Hypothalamus (tissue), 51 donors: Measurements from ENCODE around the gene LCAT.
"Not testable (repeated sequence)": the region's sequence is repeated elsewhere in the genome, so short reads cannot be mapped to it uniquely, and the experiment has no call there.

Source experiments
- DNase-seq, 51 donors: peaks; one replicate each; lab custom pipeline; 2025; lab: John Stamatoyannopoulos, UW

The LCAT gene

DNA sequence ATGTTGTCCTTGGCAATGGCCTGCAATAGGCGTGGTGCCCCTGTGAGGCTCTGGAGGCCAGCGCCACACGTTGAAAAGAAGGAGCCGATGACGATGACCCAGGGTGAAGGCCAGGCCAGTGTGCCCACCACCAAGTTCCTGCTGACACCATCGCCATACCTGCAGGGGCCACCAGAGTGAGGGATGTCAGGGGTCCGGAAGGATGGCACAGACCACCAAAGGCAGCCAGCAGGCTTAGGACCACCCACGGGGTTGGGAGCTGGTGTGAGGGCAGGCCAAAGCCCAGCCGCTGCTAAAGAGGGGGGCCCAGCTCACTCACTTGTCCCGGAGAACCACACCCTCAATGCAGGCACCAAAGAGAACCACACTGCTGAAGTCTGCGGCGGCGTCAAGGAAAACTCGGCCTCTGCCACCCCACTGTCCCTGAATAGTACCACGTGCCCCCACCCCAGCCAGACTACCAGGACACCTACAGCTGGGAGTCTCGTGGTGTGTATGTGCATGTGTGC is 6.5 kb upstream of the LCAT start:
- no peak for DNase-seq

GRCh38 chr16:67949645-67950044 is 5.7 kb upstream of the LCAT start:
- DNase-seq, result no peak

GRCh38 chr16:67948015-67948414 is 4.1 kb upstream of the LCAT start:
- no peak for DNase-seq

GRCh38 chr16:67946966-67947558 is 3.1 kb upstream of the LCAT start:
- DNase-seq, result no peak

DNA sequence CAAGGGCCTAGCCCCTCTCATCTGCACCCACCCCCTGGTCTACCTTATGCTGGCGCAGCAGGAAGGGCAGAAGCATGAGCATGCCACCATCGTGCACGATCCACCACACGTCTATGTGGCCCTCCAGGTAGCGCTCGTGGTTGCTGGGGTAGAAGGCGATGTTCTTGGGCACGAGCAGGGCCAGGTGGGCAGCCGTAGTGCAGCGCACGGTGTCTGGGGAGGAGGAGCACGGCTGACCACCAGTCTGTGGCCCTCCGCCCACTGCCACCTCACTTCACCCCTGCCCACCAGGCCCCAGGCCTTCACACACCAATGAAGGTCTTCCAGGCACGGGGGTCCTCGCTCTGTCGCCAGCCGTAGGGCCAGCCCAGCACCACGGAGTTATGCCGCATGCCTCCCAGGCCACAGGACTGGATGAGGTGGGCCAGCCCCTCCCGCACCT is 2.2 kb upstream of the LCAT start:
- no peak for DNase-seq

DNA sequence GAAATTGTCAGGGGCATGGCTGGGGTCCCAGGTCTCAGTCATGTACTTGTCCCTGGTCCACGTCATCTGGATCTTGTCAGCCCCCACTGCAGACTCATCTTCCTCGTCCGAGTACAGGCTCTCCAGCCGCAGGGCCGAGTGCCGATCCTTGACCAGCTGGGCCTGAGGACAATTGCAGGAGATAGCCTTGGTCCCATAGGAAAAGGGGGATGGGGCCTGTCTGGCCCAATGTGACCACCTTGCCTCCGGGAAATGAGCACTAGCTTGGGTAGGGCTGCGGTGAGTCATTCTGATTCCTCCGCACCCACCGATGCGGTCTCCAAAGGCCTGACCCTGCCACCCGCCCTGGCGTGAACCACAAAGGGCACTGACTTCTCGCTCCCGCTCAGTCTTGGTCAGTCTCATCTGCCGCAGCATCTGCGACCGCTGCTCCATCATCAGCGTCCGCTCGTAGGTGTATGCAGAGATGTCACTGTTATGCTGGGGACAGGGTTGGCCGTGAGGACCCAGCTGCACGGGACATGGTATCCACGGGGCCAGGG is 1.5 kb upstream of the LCAT start:
- DNase-seq, result no peak

DNA sequence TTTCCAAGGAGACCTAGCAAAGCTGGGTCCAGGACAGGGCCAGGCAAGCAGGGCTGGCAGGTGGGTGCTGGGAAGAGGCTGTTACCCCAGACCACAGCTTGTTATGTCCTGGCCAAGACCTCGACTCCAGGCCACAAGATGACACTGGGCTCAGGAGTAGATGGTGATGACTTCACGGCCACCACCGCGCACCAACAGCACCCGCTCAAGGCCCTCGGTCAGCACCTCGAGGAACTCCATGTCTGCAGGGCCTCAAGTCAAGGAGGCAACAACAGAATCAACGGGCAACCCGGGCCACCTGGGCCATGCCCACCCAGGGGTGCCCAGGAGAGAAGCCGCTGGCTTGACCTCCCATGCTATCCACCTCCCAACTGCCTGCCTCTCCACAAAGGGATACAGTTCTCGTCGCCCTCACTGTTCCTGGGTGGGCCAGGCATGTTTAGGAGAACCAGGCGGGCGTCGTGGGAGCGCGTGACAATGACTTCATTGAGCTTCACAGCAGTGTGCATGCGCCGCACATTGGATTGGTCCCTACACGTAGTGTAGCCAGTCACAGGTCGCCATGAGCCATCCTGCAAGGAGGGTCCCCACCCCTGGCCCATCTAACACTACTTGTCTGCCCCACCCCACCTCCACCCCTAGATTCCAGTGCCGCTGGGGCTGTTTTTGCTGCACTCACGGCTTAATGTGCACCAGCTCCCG is 921 bp upstream of the LCAT start:
- DNase-seq, result peak in 1 of 51 donors; percentile 47

GRCh38 chr16:67943256-67943618 is 683 bp downstream of the LCAT start:
- DNase-seq, result no peak

DNA sequence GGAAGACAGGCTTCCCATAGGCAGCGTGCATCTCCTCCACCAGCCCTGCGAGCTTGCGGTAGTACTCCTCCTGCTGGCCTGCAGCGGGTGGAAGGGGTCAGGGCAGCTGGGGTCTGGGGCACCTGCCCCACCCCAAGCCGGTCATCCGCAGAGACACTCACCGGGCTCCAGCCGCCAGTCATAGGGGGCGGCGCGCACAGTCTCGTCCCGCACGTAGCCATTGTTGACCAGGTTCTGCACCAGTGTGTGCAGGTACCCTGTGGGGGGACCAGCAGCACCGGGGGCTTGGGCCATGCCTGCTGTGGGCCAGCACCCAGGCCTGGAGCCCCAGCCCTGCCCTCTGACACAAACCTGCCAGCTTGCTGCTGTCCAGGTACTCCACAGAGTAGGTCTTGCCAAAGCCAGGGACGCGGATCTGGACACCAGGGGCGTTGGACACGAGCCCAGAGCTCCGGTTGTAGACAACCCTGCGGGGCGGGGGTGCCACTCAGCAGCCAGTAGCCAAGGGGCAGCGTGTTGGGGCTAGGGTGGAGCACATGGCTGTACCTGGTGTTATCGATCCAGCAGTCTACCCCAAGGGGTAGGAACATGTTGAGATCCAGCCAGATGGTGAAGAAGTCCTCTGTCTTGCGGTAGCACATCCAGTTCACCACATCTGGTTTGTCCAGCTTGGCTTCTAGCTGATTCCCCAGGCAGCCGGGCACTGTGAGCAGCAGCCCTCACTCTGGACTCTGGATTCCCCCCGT is 1.2 kb downstream of the LCAT start:
- DNase-seq, result no peak

DNA sequence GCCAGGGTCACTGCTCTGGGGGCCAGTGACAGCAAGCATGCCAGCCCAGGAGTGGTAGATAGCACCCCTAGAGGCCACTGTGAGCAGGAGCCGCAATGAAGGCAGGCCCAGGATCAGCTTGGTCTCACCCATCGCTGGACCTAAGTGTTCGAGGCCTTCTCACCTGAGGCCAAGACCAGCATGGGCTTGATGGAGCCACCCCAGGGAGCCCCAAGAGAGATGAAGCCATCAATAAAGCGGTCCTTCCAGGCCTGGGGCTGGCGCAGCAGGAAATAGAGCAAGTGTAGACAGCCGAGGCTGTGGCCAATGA is 1.8 kb downstream of the LCAT start:
- DNase-seq, result peak in 11 of 51 donors; percentile 14 to 39 (median 32)

DNA sequence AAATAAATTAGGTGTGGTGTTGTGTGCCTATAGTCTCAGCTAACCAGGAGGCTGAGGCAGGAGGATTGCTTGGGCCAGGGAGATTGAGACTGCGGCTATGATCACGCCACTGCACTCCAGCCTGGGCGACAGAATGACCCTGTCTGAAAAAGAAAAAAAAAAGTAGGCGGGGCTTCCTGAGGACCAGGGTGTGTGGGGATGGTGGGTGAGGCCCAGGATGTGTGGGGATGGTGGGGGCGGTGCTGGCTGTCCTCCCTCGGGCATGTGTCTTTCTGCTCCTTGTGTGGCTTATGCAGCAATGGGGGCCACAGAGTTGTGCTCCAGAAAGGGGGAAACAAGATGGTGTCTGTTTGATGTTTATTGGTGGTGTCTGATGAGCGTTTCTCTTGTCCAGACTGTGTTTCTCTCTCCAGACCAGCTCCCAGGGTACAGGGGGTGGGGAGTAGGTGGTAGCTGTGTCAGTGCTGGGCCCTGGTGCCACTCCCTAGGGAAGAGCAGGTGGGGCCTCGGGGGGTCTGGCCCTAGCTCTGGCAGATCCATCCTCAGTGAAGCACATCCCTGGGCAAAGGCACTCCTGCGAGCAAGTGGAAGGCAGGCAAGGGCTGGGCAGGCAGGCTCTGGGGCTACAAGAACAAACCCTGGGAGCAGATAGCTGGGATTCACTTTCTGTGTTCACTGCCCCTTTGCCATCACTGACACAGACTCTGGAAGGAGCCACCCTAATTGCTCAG is 2.3 kb downstream of the LCAT start:
- DNase-seq, result peak in 1 of 51 donors; percentile 14

DNA sequence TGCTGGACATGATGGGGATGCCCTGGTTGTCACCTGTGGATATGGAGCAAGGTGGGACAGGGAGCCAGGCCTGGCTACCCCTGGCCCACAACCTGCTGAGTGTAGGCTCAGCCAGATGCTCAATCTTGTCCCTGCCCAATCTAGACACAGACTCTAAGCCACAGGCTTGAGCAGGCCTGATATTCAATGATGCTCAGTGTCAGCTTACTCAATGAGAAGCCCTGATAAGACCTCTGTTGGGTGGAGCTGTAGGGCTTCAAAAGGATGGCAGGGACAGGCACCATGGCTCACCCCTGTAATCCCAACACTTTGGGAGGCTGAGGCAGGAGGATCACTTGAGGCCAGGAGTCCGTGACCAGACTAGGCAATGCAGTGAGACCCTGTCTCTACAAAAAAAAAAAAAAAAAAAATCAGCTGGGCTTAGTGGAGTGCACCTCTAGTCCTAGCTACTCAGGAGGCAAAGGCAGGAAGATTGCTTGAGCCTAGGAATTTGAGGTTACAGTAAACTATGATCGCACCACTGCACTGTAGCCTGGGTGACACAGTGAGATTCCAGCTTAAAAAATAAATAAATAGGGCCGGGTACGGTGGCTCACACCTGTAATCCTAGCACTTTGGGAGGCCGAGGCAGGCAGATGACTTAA is 3.4 kb downstream of the LCAT start:
- DNase-seq, result no peak

DNA sequence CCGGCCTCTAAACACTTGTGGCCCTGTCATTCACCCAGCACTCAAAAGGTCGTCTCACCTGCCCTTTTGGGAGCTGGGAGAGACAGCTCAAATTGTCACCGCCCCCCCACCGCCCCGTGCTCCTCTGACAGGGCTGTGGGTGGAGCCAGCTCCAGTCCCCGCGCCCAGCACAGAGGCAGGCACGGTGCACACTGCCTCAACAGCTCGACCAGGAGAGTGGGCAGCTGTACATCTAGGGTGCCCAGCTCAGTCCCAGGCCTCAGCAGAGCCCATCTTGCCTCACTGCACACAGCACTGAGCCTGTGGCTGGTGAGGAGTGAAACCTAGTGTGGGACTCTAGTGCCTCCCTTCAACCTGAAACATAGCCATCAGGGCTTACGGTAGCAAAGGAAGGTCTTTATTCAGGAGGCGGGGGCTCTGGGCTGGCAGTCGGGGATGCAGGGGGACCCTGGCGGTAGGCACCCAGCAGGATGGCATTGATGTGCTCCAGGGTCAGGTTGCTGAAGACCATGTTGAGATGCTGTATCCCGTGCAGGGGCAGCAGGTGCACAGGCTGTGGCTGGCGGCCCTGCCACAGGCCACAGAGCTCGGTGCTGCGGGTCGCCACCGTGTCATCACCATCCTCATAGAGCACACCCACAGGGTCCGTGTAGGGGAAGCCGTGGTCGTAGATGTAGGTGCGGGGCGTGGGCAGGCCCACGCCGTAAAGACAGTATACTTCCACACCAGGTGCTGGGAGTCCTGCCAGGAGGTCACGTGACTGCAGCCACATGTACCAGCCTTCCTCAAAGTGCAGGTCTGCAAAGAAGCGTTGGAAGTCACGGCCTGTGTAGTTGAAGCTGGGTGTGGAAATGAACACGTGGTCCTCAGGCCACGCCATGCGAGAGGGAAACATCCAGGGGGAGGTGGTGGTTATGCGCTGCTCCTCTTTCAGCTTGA is 4.1 kb downstream of the LCAT start:
- DNase-seq, result no peak

DNA sequence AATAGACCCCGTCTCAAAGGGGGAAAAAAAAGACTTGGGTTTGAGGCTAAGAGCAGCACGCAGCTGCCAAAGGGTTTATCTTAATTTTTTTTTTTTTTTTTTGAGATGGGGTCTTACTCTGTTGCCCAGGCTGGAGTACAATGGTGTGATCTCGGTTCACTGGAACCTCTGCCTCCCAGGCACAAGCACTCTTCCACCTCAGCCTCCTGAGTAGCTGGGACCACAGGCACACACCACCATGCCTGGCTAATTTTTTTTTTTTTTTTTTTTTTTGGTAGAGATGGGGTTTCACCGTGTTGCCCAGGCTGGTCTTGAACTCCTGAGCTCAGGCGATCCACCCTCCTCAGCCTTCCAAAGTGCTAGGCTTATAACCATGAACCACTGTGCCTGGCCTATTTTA is 6.2 kb downstream of the LCAT start:
- DNase-seq, result not testable (repeated sequence)

DNA sequence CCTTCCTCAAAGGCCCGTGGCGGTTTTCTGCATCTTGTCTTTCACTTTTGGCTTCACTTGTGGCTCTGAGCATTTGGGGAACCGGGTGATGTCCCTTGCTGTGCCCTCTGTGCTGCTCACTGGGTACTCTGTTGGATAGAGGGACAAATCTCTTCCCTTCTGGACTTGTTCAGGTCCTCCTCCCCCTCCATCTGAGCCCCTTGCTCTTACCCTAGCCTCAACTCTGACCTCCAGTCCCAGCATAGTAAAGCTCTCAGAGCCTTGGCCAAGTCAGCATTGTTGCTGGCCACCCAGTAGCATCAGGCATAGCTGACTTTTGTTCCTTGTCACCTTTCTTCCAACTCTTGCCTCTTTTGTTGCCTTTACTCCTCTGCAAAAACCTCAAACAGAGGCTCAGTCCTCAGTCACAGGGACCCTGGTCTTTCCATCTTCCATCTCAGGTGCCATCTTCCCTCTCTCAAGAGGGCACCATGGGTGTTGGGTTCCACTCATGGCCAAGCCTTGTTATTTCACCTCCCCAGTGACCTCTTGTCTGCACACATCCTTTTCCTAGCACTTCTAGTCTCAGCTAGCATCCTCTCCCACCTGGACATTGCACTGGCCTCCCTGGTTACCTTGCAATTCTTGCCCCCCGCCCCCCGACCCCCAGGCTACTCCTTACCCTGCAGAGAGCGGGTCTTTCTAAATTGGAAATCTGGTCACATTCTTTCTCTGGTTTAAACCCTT is 6.9 kb downstream of the LCAT start:
- peak in 7 of 51 donors; percentile 22 to 65 (median 50) for DNase-seq

GRCh38 chr16:67936124-67936879 is 7.6 kb downstream of the LCAT start, which contains the start of gene PSMB10:
TSS of gene PSMB10 (minus strand) at chr16:67936850. CDS start at chr16:67936749, 101 bp downstream.
- peak in 34 of 51 donors; percentile 16 to 70 (median 54) for DNase-seq

- DNase-seq, result peak; percentile 43 to 98 (median 91)
Measured at GRCh38 chr16:67935402-67936123, 8.4 kb downstream of the LCAT start.
